ENCODE data around the gene UBTD1. TPM values are rescaled to one million over a fixed set of nuclear protein-coding genes. Genes with fewer than 3 reads are reported as not detected.

UBTD1 gene
- polyA plus RNA-seq, 1 donor from 2014 or later: 3.3 TPM

DNA sequence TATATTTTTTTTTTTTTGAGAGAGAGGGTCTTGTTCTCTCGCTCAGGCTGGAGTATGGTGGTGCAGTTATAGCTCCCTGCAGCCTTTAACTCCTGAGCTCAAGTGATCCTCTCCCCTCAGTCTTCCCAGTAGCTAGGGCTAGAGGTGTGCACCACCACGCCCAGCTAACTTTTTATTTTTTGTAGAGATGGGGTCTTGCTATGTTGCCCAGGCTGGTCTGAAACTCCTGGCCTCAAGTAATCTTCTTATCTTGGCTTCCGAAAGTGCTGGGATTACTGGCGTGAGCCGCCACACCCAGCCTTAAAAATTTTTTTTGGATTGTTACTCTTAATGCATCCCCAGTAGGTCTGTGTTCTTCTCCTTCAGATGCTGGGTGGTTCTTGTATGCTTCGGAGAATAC, 4.2 kb downstream of the UBTD1 start:
- TF ChIP-seq RAD21 (conservative IDR thresholded peaks at IDR 0.05) (no peak), POLR2AphosphoS5 (IDR thresholded peaks at IDR 0.05) (no peak), REST (IDR thresholded peaks at IDR 0.05; ENCODE audit: borderline replicate concordance) (no peak), TAF1 (IDR thresholded peaks at IDR 0.05; ENCODE audit: low read depth) (no peak), SMC3 (conservative IDR thresholded peaks at IDR 0.05; ENCODE audit: poor library complexity) (no peak), EZH2 (IDR thresholded peaks at IDR 0.05; ENCODE audit: borderline replicate concordance, insufficient read depth, low read length, poor library complexity, severe bottlenecking) (no peak), EP300 (conservative IDR thresholded peaks at IDR 0.05; ENCODE audit: poor library complexity, severe bottlenecking) (no peak), MXI1 (conservative IDR thresholded peaks at IDR 0.05; ENCODE audit: poor library complexity, severe bottlenecking) (no peak)
- TF ChIP-seq, protein P1, sequence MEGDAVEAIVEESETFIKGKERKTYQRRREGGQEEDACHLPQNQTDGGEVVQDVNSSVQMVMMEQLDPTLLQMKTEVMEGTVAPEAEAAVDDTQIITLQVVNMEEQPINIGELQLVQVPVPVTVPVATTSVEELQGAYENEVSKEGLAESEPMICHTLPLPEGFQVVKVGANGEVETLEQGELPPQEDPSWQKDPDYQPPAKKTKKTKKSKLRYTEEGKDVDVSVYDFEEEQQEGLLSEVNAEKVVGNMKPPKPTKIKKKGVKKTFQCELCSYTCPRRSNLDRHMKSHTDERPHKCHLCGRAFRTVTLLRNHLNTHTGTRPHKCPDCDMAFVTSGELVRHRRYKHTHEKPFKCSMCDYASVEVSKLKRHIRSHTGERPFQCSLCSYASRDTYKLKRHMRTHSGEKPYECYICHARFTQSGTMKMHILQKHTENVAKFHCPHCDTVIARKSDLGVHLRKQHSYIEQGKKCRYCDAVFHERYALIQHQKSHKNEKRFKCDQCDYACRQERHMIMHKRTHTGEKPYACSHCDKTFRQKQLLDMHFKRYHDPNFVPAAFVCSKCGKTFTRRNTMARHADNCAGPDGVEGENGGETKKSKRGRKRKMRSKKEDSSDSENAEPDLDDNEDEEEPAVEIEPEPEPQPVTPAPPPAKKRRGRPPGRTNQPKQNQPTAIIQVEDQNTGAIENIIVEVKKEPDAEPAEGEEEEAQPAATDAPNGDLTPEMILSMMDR (IDR thresholded peaks at IDR 0.05; ENCODE audit: poor library complexity, severe bottlenecking): no peak
- H3F3A ChIP-seq (ENCODE audit: insufficient read depth, low read length, poor library complexity, severe bottlenecking): peaks cover 5% of the 10 kb centered on the region
- H3K27me3 ChIP-seq (ENCODE audit: insufficient read depth, low read depth, low read length): peaks cover 36% of the 10 kb centered on the region
- H3K9me3 ChIP-seq (ENCODE audit: low read length): no peaks in the 10 kb centered on the region
- no peak overlapping the region for H3K4me3 ChIP-seq (ENCODE audit: low read length)
- no peak overlapping the region for H3K4me2 ChIP-seq (ENCODE audit: low read length)
- H3K27ac ChIP-seq (ENCODE audit: low read length): no peak overlapping the region
- no peak overlapping the region for H3K9ac ChIP-seq (ENCODE audit: low read length)
- H2AFZ ChIP-seq (ENCODE audit: low read depth, low read length): no peak overlapping the region
- peaks cover 2% of the 10 kb centered on the region for H3K79me2 ChIP-seq (replicated peaks; ENCODE audit: insufficient read depth, low read length)
- no peaks in the 10 kb centered on the region for H3K36me3 ChIP-seq (ENCODE audit: insufficient read depth, low read length)
- H4K20me1 ChIP-seq (ENCODE audit: insufficient read depth): no peaks in the 10 kb centered on the region
- H3K9me2 ChIP-seq (ENCODE audit: insufficient read depth, low read length): no peaks in the 10 kb centered on the region

DNA sequence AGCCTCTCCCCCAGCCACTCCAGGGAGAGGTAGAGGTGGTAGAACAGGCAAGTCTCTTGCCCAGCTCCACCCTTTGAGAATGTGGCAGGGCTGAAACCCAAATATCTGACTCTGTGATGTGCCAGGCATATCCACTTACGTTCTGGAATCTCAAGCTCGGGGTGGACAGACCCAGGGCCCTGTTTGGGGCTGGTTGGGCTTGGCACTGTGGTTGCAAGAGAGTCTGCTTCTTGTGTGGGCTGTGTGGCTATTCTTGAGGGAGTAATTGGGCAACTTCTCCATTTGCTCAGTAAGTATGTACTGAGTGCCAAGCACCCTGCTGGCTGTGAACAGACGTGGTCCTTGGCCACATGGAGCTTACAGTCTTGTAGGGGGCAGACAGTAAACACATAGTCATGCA, 4.7 kb downstream of the UBTD1 start:
- Histone ChIP-seq H2AFZ (ENCODE audit: low read depth, low read length) (no peak overlapping the region), H3K9me3 (ENCODE audit: low read length) (no peaks in the 10 kb centered on the region), H3K9me2 (ENCODE audit: insufficient read depth, low read length) (no peaks in the 10 kb centered on the region), H3K4me3 (ENCODE audit: low read length) (no peak overlapping the region), H3F3A (ENCODE audit: insufficient read depth, low read length, poor library complexity, severe bottlenecking) (peaks cover 5% of the 10 kb centered on the region), H3K9ac (ENCODE audit: low read length) (no peak overlapping the region), H3K4me2 (ENCODE audit: low read length) (no peak overlapping the region), H3K27ac (ENCODE audit: low read length) (no peak overlapping the region), H3K79me2 (replicated peaks; ENCODE audit: insufficient read depth, low read length) (no peaks in the 10 kb centered on the region), H3K36me3 (ENCODE audit: insufficient read depth, low read length) (no peaks in the 10 kb centered on the region), H4K20me1 (ENCODE audit: insufficient read depth) (no peaks in the 10 kb centered on the region), H3K27me3 (ENCODE audit: insufficient read depth, low read depth, low read length) (peaks cover 36% of the 10 kb centered on the region)
- TF ChIP-seq REST (IDR thresholded peaks at IDR 0.05; ENCODE audit: borderline replicate concordance) (no peak), RAD21 (conservative IDR thresholded peaks at IDR 0.05) (no peak), SMC3 (conservative IDR thresholded peaks at IDR 0.05; ENCODE audit: poor library complexity) (no peak), TAF1 (IDR thresholded peaks at IDR 0.05; ENCODE audit: low read depth) (no peak), POLR2AphosphoS5 (IDR thresholded peaks at IDR 0.05) (no peak), MXI1 (conservative IDR thresholded peaks at IDR 0.05; ENCODE audit: poor library complexity, severe bottlenecking) (no peak), EZH2 (IDR thresholded peaks at IDR 0.05; ENCODE audit: borderline replicate concordance, insufficient read depth, low read length, poor library complexity, severe bottlenecking) (no peak), EP300 (conservative IDR thresholded peaks at IDR 0.05; ENCODE audit: poor library complexity, severe bottlenecking) (no peak)
- TF ChIP-seq, protein P1 (IDR thresholded peaks at IDR 0.05; ENCODE audit: poor library complexity, severe bottlenecking): no peak

Measured in neural cell (in vitro differentiated cells).